Gastrocnemius medialis (tissue), 4 donors: ENCODE data around the gene HK2. TPM values are rescaled to one million over a fixed set of nuclear protein-coding genes. Genes with fewer than 3 reads are reported as not detected.
A peak's percentile ranks its signal among the peaks of the same experiment; 100 is the strongest.

ENCODE experiments used
- ATAC-seq, 2 donors: fragments of 150-250 bp; one replicate each; pipeline ENCODE4 v1.9.1; 2016
- DNase-seq, 2 donors: peaks; one replicate each; pipeline ENCODE4 v3.0.0-alpha.2; 2019
- H3K27ac ChIP-seq, 4 donors: fragments of 200-600 bp; sonication (generic); 1 replicate in 1 of 4; 2 replicates in 3 of 4; pipeline ENCODE4 v1.5.1; 2016 to 2018; ENCODE audit warnings: mild to moderate bottlenecking in 2 of 4, moderate library complexity in 1 of 4
- H3K27me3 ChIP-seq, 3 donors: fragments of 200-600 bp; sonication (generic) in 2 of 3; 1 replicate in 1 of 3; 2 replicates in 2 of 3; pipeline versions ENCODE4 v1.5.1 to v1.6.0; 2016 to 2019; ENCODE audit warnings: mild to moderate bottlenecking in 1 of 3, moderate library complexity in 1 of 3
- H3K36me3 ChIP-seq, 2 donors: fragments of 200-600 bp; sonication (generic) in 1 of 2; one replicate each; pipeline ENCODE4 v1.5.1; 2017 to 2018
- H3K4me1 ChIP-seq, 2 donors: fragments of 200-600 bp; sonication (generic) in 1 of 2; one replicate each; pipeline ENCODE4 v1.5.1; 2016 to 2017; ENCODE audit warnings: mild to moderate bottlenecking in 2 of 2
- H3K4me3 ChIP-seq, 4 donors: fragments of 200-600 bp; sonication (generic) in 3 of 4; 1 replicate in 1 of 4; 2 replicates in 3 of 4; pipeline ENCODE4 v1.5.1; 2016 to 2019; ENCODE audit warnings: mild to moderate bottlenecking in 2 of 4
- H3K9me3 ChIP-seq, 3 donors: fragments of 200-600 bp; sonication (generic) in 2 of 3; 1 replicate in 1 of 3; 2 replicates in 2 of 3; pipeline ENCODE4 v1.5.1; 2016 to 2019
- POLR2A ChIP-seq, 2 donors: fragments of 450-650 bp; IDR thresholded peaks; one replicate each; pipeline ENCODE4 v1.6.1; 2017; ENCODE audit warnings: antibody characterized with exemption in 2 of 2, mild to moderate bottlenecking in 2 of 2, moderate library complexity in 2 of 2
- in situ Hi-C, 4 donors: fragments of 200-750 bp; cut with MboI; loops; one replicate each; pipeline versions ENCODE4 v1.15.0 to v1.8.0; 2017; ENCODE audit warnings: low sequenced_read_pairs in 4 of 4
- intact Hi-C: fragments of 100-400 bp; cut with DNase I; formaldehyde crosslinking; loops from one replicate; pipeline ENCODE4 v1.15.1; 2023; ENCODE audit warnings: low total_unique reads
- total RNA-seq, 4 donors: library from RNA; depleted of rRNA; stranded (reverse); fragments of >200 nt; gene quantifications; one replicate each; pipeline versions ENCODE4 v1.1.0 to v1.2.3, GENCODE V29; 2016
- TF ChIP-seq, protein P1 (sequence below), 5 experiments: fragments of 450-650 bp in 3 of 5; fragments of 200-600 bp in 2 of 5; sonication (generic) in 2 of 5; IDR thresholded peaks in 4 of 5; conservative IDR thresholded peaks in 1 of 5; 1 replicate in 4 of 5; 2 replicates in 1 of 5; pipeline ENCODE4 v1.5.1; 2016 to 2019; ENCODE audit warnings: antibody characterized with exemption in 5 of 5, mild to moderate bottlenecking in 3 of 5, moderate library complexity in 3 of 5

Gene HK2
- total RNA-seq, 4 donors from 2014 or later, result 18.1 to 57.6 (median 42.1) TPM

- ATAC-seq, result peak; percentile 20 to 27
- no peak for TF ChIP-seq POLR2A (IDR thresholded peaks at IDR 0.05)
- TF ChIP-seq, protein P1, sequence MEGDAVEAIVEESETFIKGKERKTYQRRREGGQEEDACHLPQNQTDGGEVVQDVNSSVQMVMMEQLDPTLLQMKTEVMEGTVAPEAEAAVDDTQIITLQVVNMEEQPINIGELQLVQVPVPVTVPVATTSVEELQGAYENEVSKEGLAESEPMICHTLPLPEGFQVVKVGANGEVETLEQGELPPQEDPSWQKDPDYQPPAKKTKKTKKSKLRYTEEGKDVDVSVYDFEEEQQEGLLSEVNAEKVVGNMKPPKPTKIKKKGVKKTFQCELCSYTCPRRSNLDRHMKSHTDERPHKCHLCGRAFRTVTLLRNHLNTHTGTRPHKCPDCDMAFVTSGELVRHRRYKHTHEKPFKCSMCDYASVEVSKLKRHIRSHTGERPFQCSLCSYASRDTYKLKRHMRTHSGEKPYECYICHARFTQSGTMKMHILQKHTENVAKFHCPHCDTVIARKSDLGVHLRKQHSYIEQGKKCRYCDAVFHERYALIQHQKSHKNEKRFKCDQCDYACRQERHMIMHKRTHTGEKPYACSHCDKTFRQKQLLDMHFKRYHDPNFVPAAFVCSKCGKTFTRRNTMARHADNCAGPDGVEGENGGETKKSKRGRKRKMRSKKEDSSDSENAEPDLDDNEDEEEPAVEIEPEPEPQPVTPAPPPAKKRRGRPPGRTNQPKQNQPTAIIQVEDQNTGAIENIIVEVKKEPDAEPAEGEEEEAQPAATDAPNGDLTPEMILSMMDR (IDR thresholded peaks at IDR 0.05 in 4 of 5, conservative IDR thresholded peaks at IDR 0.05 in 1 of 5), result no peak
Measured at GRCh38 chr2:74922592-74923227, 88.8 kb downstream of the HK2 start.

GRCh38 chr2:74924463-74925265 is 90.7 kb downstream of the HK2 start:
- H3K4me1 ChIP-seq, result peaks cover 0 to 5% of the 10 kb centered on the region in 2 donors
- no peaks in the 10 kb centered on the region for H3K9me3 ChIP-seq
- DNase-seq, result no peak
- H3K4me3 ChIP-seq, result no peak overlapping the region
- intact Hi-C loops, result no loop called here
- no peaks in the 10 kb centered on the region for H3K36me3 ChIP-seq
- no peak for ATAC-seq
- peaks cover 0 to 4% (median 0%) of the 10 kb centered on the region in 3 donors for H3K27me3 ChIP-seq
- H3K27ac ChIP-seq, result no peak overlapping the region
- in situ Hi-C loops, result loop anchor here in 3 of 4 donors (5.0 to 25.0 kb wide), 2 partner anchors 478 to 688 kb away; no protein-coding TSS in a partner anchor
- no peak for TF ChIP-seq POLR2A (IDR thresholded peaks at IDR 0.05)
- TF ChIP-seq, protein P1 (IDR thresholded peaks at IDR 0.05 in 4 of 5, conservative IDR thresholded peaks at IDR 0.05 in 1 of 5), result no peak

More at GRCh38 chr2:74922592-74923227, 88.8 kb downstream of the HK2 start:
- Histone ChIP-seq H3K9me3 (no peaks in the 10 kb centered on the region), H3K4me3 (no peak overlapping the region), H3K27ac (no peak overlapping the region), H3K4me1 (peaks cover 0 to 7% of the 10 kb centered on the region in 2 donors), H3K27me3 (peaks cover 0 to 4% (median 0%) of the 10 kb centered on the region in 3 donors), H3K36me3 (no peaks in the 10 kb centered on the region)
- in situ Hi-C loops (loop anchor here in 3 of 4 donors (5.0 to 25.0 kb wide), 2 partner anchors 480 to 690 kb away; no protein-coding TSS in a partner anchor), intact Hi-C loops (no loop called here)
- no peak for DNase-seq

- no peaks in the 10 kb centered on the region for H3K36me3 ChIP-seq
- H3K9me3 ChIP-seq, result no peaks in the 10 kb centered on the region
- no peaks in the 10 kb centered on the region for H3K27me3 ChIP-seq
- intact Hi-C loops (no loop called here), in situ Hi-C loops (no loop called here)
- ATAC-seq (no peak), DNase-seq (no peak)
- H3K4me1 ChIP-seq, result no peaks in the 10 kb centered on the region
- H3K4me3 ChIP-seq, result no peak overlapping the region
- H3K27ac ChIP-seq, result no peak overlapping the region
- no peak for TF ChIP-seq POLR2A (IDR thresholded peaks at IDR 0.05)
- TF ChIP-seq, protein P1 (IDR thresholded peaks at IDR 0.05 in 4 of 5, conservative IDR thresholded peaks at IDR 0.05 in 1 of 5), result no peak
Measured at GRCh38 chr2:74925361-74925786, 91.4 kb downstream of the HK2 start.

DNA sequence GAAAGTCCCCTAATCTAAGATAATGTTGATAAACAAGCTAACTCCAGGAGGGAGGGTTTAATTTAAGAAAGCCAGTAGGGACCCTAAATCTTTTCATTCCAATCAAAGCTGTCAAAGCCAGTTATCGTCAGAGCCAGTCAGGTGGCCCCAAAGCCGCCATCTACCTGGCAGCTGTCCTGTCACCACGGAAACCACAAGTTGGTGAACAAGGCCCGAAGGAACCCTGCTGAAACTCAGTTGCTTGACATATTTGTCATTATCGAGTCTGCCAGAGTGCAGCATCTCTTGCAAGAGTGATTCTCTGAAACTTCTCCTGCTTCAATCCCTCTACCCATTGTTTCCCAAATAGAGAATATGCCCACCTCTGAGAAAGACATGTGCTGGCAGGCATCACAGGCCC is 93.7 kb downstream of the HK2 start:
- in situ Hi-C loops, result no loop called here
- no peak for DNase-seq
- Histone ChIP-seq H3K4me3 (no peak overlapping the region), H3K27me3 (no peaks in the 10 kb centered on the region), H3K4me1 (no peaks in the 10 kb centered on the region), H3K36me3 (no peaks in the 10 kb centered on the region), H3K9me3 (no peaks in the 10 kb centered on the region), H3K27ac (no peak overlapping the region)
- TF ChIP-seq, protein P1 (IDR thresholded peaks at IDR 0.05 in 4 of 5, conservative IDR thresholded peaks at IDR 0.05 in 1 of 5), result no peak
- no peak for TF ChIP-seq POLR2A (IDR thresholded peaks at IDR 0.05)
- no peak for ATAC-seq
- intact Hi-C loops, result no loop called here
